ENCODE measurements around the gene CEBPZOS.

The CEBPZOS gene

GRCh38 chr2:37244755-37245154 is 48.5 kb downstream of the CEBPZOS start:
- no peak for DNase-seq (ENCODE audit: low spot score)
- no peak for TF ChIP-seq CTCF (IDR thresholded peaks at IDR 0.05; ENCODE audit: extremely low read depth, missing control alignments)

GRCh38 chr2:37246205-37246604 is 49.9 kb downstream of the CEBPZOS start:
- no peak for DNase-seq (ENCODE audit: low spot score)
- no peak for TF ChIP-seq CTCF (IDR thresholded peaks at IDR 0.05; ENCODE audit: extremely low read depth, missing control alignments)

GRCh38 chr2:37250869-37251740 is 54.8 kb downstream of the CEBPZOS start:
- no peak for DNase-seq (ENCODE audit: low spot score)
- TF ChIP-seq CTCF (IDR thresholded peaks at IDR 0.05; ENCODE audit: extremely low read depth, missing control alignments): no peak
